ENCODE data around the gene RHBDD2. TPM values are rescaled to one million over a fixed set of nuclear protein-coding genes. Genes with fewer than 3 reads are reported as not detected.

The RHBDD2 gene
- total RNA-seq, 4 donors from 2014 or later, result 28.5 to 52.1 (median 38.2) TPM

GRCh38 chr7:75916685-75917634 is 38.1 kb downstream of the RHBDD2 start:
- no peak for TF ChIP-seq CTCF (IDR thresholded peaks at IDR 0.05 in 4 of 5, conservative IDR thresholded peaks at IDR 0.05 in 1 of 5)
- no peak for TF ChIP-seq POLR2A (IDR thresholded peaks at IDR 0.05)
- ATAC-seq (no peak), DNase-seq (no peak)
- Histone ChIP-seq H3K27me3 (no peaks in the 10 kb centered on the region), H3K4me1 (peaks cover 46 to 53% of the 10 kb centered on the region in 2 donors), H3K4me3 (peak overlapping the region; percentile 96 to 100 (median 98)), H3K27ac (peak overlapping the region; percentile 95 to 99 (median 96)), H3K9me3 (no peaks in the 10 kb centered on the region), H3K36me3 (no peaks in the 10 kb centered on the region)
- intact Hi-C loops (cut with DNase I; ENCODE audit: low total_unique reads), result no loop called here
- in situ Hi-C loops (cut with MboI; ENCODE audit: low sequenced_read_pairs in 4 of 4), result loop anchor here in 1 of 4 donors (10.0 kb wide), 1 partner anchor 78 kb away; the partner anchor contains the start of gene TMEM120A

- peak; percentile 73 to 84 for ATAC-seq
- Histone ChIP-seq H3K27ac (peak overlapping the region; percentile 67 to 81 (median 70)), H3K27me3 (no peaks in the 10 kb centered on the region)
Measured at GRCh38 chr7:75920431-75921161, 41.8 kb downstream of the RHBDD2 start.

GRCh38 chr7:75921479-75921878 is 42.6 kb downstream of the RHBDD2 start:
- Histone ChIP-seq H3K27ac (peak overlapping the region in 3 of 4 donors; percentile 69 to 81 (median 72)), H3K9me3 (no peaks in the 10 kb centered on the region), H3K4me3 (no peak overlapping the region), H3K27me3 (no peaks in the 10 kb centered on the region), H3K36me3 (no peaks in the 10 kb centered on the region), H3K4me1 (peaks cover 57 to 75% of the 10 kb centered on the region in 2 donors)
- in situ Hi-C loops (cut with MboI; ENCODE audit: low sequenced_read_pairs in 4 of 4) (no loop called here), intact Hi-C loops (cut with DNase I; ENCODE audit: low total_unique reads) (loop anchor here (2.0 kb wide), 1 partner anchor 29 kb away; no protein-coding TSS in a partner anchor)
- DNase-seq (no peak), ATAC-seq (no peak)
- TF ChIP-seq POLR2A (IDR thresholded peaks at IDR 0.05) (no peak), CTCF (IDR thresholded peaks at IDR 0.05 in 4 of 5, conservative IDR thresholded peaks at IDR 0.05 in 1 of 5) (no peak)

More at GRCh38 chr7:75920431-75921161, 41.8 kb downstream of the RHBDD2 start:
- H3K4me1 ChIP-seq, result peaks cover 54 to 73% of the 10 kb centered on the region in 2 donors
- no peak overlapping the region for H3K4me3 ChIP-seq
- no peaks in the 10 kb centered on the region for H3K9me3 ChIP-seq
- intact Hi-C loops (cut with DNase I; ENCODE audit: low total_unique reads) (loop anchor here (2.0 kb wide), 1 partner anchor 30 kb away; no protein-coding TSS in a partner anchor), in situ Hi-C loops (cut with MboI; ENCODE audit: low sequenced_read_pairs in 4 of 4) (no loop called here)
- no peaks in the 10 kb centered on the region for H3K36me3 ChIP-seq
- TF ChIP-seq CTCF (IDR thresholded peaks at IDR 0.05 in 4 of 5, conservative IDR thresholded peaks at IDR 0.05 in 1 of 5) (no peak), POLR2A (IDR thresholded peaks at IDR 0.05) (no peak)
- peak; percentile 56 to 63 for DNase-seq

- intact Hi-C loops (cut with DNase I; ENCODE audit: low total_unique reads), result no loop called here
- H3K4me1 ChIP-seq, result peaks cover 54 to 70% of the 10 kb centered on the region in 2 donors
Measured at GRCh38 chr7:75922966-75923603, 44.3 kb downstream of the RHBDD2 start.

More at GRCh38 chr7:75922966-75923603, 44.3 kb downstream of the RHBDD2 start:
- Histone ChIP-seq H3K36me3 (no peaks in the 10 kb centered on the region), H3K27ac (peak overlapping the region in 3 of 4 donors; percentile 6 to 81 (median 13)), H3K4me3 (no peak overlapping the region), H3K27me3 (no peaks in the 10 kb centered on the region), H3K9me3 (no peaks in the 10 kb centered on the region)
- no peak for ATAC-seq
- no peak for DNase-seq
- no peak for TF ChIP-seq CTCF (IDR thresholded peaks at IDR 0.05 in 4 of 5, conservative IDR thresholded peaks at IDR 0.05 in 1 of 5)
- TF ChIP-seq POLR2A (IDR thresholded peaks at IDR 0.05), result no peak
- in situ Hi-C loops (cut with MboI; ENCODE audit: low sequenced_read_pairs in 4 of 4), result no loop called here

All from gastrocnemius medialis (tissue), 4 donors.